ENCODE results near the gene OSBPL10.

Gene OSBPL10

GRCh38 chr3:31648286-31648968, 332.6 kb downstream of the OSBPL10 start:
- no peak for DNase-seq

- DNase-seq, result no peak
Measured at GRCh38 chr3:31645256-31645655, 335.8 kb downstream of the OSBPL10 start.

GRCh38 chr3:31639828-31640227, 341.2 kb downstream of the OSBPL10 start:
- DNase-seq, result no peak

- DNase-seq, result no peak
Measured at GRCh38 chr3:31636694-31637442, 344.2 kb downstream of the OSBPL10 start.

- no peak for DNase-seq
Measured at GRCh38 chr3:31636049-31636448, 345.0 kb downstream of the OSBPL10 start.

- DNase-seq, result no peak
Measured at GRCh38 chr3:31635545-31635944, 345.5 kb downstream of the OSBPL10 start.

GRCh38 chr3:31634476-31634875, 346.6 kb downstream of the OSBPL10 start:
- no peak for DNase-seq

- no peak for DNase-seq
Measured at GRCh38 chr3:31629054-31629453, 352.0 kb downstream of the OSBPL10 start.

- DNase-seq, result no peak
Measured at GRCh38 chr3:31625358-31625757, 355.7 kb downstream of the OSBPL10 start.

- DNase-seq, result no peak
Measured at GRCh38 chr3:31624083-31624709, 356.9 kb downstream of the OSBPL10 start.

GRCh38 chr3:31622636-31623288, 358.3 kb downstream of the OSBPL10 start:
- DNase-seq, result no peak

- no peak for DNase-seq
Measured at GRCh38 chr3:31621314-31621713, 359.7 kb downstream of the OSBPL10 start.

GRCh38 chr3:31620656-31621055, 360.4 kb downstream of the OSBPL10 start:
- DNase-seq, result no peak

- no peak for DNase-seq
Measured at GRCh38 chr3:31616711-31617110, 364.4 kb downstream of the OSBPL10 start.

GRCh38 chr3:31615071-31615875, 365.8 kb downstream of the OSBPL10 start:
- peak; percentile 63 for DNase-seq

GRCh38 chr3:31614162-31614921, 366.7 kb downstream of the OSBPL10 start:
- peak; percentile 74 for DNase-seq

- peak; percentile 15 for DNase-seq
Measured at GRCh38 chr3:31613654-31614053, 367.4 kb downstream of the OSBPL10 start.

- DNase-seq, result no peak
Measured at GRCh38 chr3:31613177-31613576, 367.9 kb downstream of the OSBPL10 start.

Data from NCI-H69 (cell line).